Renal pelvis (tissue), 4 donors: Measurements from ENCODE around the gene UNK. TPM values are rescaled to one million over a fixed set of nuclear protein-coding genes. Genes with fewer than 3 reads are reported as not detected.

Experiments
- DNase-seq: peaks from one replicate; pipeline ENCODE4 v3.0.0-alpha.2; 2013
- polyA plus RNA-seq, 3 donors: library from polyadenylated mRNA; unstranded; fragments of 120-200 nt; gene quantifications; one replicate each; pipeline ENCODE4 v1.2.1, GENCODE V29; 2013; ENCODE audit not compliant: insufficient read length in 3 of 3

The UNK gene
- polyA plus RNA-seq, 3 donors: 42.3 to 55.1 (median 46.7) TPM

- no peak for DNase-seq
These were observed 34.5 kb downstream of the UNK start for GRCh38 chr17:75819116-75819515.

DNA sequence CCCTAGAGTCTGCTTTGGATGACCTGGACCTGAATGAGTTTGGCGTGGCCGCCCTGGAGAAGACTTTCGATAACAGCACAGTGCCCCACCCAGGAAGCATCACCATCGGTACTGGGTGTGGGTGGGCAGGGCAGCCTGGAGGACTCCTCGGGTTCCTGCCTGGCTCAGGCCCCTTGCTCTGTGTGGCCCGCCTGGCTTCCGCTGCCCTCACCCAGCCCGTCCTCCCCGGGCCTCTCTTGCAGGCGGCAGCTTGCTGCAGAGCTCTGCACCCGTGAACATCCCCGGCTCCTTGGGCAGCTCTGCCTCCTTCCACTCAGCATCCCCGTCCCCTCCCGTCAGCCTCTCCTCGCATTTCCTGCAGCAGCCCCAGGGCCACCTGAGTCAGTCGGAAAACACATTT, 35.1 kb downstream of the UNK start:
- DNase-seq: no peak

- DNase-seq: no peak
These were observed 35.8 kb downstream of the UNK start for GRCh38 chr17:75820094-75821080.

- no peak for DNase-seq
These were observed 36.9 kb downstream of the UNK start for GRCh38 chr17:75821552-75821951.

GRCh38 chr17:75822119-75822799, 37.7 kb downstream of the UNK start:
- DNase-seq: no peak

DNA sequence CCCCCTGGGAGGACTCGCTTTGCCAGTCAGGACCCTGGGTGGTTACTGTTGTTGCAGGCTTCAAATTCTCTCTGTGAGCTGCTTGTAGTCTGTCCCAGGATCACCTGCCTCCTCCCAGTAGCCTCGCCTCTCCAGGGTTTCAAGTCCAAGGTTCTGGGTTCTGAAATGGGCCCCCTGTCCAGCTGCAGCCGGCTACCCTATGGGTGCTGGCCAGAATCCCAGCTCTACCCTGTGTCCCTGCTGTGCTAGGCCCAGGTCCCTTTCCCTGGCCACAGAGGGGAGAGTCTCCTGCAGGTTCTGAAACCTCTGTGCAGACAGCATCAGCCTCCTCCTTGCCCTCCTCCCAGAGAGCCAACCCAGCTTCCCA, 38.2 kb downstream of the UNK start:
- DNase-seq: no peak

- DNase-seq: no peak
These were observed 38.8 kb downstream of the UNK start for GRCh38 chr17:75823257-75824041.

DNA sequence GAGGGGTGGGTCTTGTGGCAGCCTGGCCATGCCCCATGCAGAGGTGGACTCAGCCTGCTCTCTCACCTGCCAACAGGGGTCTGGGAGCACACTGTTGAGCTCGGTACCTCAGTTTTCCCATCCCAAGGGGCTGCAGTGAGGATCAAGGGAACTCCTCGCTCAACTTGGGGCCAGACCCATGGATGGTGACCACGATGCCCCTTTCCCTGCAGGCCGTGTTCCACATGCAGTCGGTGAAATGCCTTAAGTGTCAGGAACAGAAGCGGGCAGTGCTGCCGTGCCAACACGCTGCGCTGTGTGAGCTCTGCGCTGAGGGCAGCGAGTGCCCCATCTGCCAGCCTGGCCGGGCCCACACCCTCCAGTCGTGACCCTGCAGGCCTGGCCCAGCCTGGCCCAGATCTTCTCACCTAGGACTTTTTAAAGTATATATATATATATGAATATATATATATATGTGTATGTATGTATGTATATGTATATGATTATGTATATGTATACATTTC, 39.5 kb downstream of the UNK start:
- DNase-seq: no peak

GRCh38 chr17:75824666-75825065, 40.1 kb downstream of the UNK start:
- no peak for DNase-seq

GRCh38 chr17:75825149-75825552, 40.5 kb downstream of the UNK start:
- no peak for DNase-seq

DNA sequence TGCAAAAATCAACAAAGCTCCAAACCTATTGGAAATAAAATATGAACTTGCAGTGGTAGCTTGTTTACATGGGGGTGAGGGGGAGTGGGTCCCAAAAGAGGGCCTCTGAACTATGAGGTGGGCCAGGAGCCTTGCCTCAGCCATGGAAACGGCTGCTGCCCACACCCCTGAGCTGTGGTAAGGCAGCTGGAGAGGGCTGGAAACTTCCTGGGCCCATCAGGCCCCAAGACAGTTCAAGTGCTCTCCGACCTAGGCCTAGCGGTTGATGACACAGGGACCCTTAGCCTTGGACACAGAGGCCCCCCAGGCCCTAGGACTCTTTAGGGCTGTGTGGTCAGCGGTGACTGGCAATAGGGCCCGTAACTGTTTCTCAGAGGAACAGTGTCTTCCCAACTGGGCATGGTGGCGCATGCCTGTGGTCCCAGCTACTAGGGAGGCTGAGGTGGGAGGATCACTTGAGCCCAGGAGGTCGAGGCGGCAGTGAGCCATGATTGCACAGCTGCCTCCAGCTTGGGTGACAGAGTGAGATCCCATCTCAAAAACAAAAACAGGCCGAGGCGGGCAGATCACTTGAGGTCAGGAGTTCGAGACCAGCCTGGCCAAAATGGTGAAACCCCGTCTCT, 41.3 kb downstream of the UNK start:
- DNase-seq: no peak

DNA sequence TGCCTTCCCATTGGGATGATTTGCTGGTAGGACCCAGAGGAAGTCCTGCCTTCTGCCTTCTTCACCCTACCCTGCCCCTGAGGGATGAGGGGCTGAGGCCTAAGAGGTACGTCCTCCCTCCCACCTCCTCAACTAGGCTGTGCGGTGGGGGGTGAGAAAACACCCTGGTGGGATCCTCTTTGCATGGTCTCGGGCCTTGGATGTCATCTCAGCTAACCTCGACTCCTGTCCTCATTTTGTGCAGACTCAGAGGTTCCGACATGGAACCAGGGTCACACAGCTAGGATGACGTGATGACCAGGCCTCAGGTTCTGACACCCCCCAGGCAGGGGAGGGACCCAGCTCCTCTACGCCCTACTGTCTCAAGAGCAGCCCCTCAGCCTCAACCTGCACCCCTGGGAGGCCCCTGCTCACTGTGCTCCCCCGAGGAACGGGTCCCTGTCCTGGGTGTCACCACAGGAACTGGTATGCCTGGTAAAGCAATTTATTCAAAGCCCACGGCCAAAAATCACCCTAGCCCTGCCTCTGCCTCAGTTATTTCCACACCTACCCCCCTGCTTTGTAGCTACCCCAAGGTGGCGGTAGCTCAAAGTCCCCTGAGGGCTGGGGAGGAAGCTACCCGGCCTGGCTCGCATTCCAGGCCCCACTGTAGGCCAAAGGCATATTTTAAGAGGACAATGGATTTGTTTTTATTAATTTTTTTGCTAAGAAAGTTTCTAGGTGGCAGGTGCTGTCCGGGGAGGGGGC, 42.1 kb downstream of the UNK start:
- DNase-seq: no peak

GRCh38 chr17:75827308-75828075, 42.9 kb downstream of the UNK start:
- DNase-seq: peak; percentile 54

DNA sequence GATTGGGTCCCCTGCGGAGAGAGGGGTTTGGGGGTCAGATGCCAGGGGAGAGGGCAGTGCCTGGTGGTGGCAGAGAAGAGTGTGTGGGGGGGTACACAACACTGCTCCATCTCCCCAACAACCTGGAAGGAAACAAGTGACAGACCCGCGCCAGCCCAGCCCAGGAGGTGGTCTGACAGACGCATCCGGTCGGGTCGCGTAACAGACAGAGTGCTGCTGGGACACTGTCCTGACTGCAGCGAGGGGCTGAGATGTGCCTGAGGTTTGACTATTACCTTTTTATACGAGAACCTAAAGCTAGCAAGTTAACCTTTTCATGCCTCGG, 43.4 kb downstream of the UNK start:
- DNase-seq: no peak

GRCh38 chr17:75828741-75829140, 44.1 kb downstream of the UNK start:
- DNase-seq: no peak

- DNase-seq: no peak
These were observed 45.1 kb downstream of the UNK start for GRCh38 chr17:75829747-75830146.

DNA sequence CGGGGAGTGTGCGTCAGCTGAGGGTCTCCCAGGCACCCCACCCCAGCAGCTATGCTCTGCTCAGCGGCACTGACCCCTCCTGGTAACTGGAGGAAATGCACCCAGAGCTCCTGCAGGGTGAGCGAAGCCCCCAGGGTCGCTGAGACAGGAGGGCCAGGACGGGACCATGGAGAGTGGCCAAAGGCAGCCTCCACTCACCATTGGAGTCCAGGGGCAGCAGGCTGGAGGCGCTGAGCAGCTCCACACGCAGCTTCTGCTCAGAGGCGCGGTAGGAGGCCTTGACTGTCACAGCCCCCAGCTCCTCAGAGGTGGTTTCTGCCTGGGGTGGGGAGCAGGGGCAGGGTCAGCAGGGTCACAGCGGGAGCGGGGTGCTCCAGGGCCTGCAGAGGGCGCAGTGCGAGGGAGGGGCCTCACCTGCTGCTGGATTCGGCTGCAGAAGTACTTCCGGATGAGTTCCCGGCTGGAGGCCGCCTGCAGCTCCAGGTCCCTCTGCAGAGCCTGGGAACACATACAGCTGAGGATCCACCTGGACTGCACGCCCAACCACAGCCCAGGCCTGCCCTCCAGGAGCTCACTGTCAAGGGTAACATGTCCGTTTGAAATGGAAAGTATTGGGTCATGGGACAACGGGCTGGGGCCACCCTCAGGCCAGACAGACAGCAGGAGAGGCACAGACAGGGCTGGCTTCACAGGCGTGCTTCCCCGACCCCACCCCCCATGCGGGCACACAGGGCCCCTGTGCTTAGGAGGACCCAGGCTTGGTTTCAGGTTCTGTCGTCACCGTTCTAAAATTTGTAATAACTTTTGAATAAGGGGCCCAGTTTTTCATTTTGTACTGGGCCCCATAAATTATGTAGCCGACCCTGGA, 45.8 kb downstream of the UNK start:
- DNase-seq: no peak

DNA sequence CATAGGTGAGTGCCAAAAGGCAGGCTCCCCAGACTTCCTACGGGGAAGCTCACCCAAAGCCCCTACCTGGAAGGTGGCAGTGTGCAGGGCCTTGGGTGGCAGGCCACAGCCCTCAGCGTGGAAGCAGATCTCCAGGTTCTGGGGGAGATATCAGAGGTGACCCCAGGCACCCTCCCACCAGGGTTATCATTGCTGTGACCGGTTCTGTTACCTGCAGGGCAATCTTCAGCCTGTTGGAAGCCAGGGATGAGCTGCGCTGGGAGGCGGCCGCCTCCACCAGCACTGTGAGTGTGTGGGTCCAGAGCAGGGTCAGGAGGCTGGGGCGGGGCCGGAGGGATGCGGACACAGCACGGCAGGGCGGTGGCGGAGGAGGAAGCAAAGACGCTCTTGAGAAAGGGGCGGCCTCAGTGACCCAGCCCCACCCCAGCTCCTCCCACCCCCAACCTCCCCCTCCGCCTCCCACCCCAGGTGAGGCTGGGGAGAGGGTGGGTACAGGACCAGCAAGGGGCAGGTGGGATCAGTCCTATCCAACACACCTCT, 46.5 kb downstream of the UNK start:
- DNase-seq: no peak

DNA sequence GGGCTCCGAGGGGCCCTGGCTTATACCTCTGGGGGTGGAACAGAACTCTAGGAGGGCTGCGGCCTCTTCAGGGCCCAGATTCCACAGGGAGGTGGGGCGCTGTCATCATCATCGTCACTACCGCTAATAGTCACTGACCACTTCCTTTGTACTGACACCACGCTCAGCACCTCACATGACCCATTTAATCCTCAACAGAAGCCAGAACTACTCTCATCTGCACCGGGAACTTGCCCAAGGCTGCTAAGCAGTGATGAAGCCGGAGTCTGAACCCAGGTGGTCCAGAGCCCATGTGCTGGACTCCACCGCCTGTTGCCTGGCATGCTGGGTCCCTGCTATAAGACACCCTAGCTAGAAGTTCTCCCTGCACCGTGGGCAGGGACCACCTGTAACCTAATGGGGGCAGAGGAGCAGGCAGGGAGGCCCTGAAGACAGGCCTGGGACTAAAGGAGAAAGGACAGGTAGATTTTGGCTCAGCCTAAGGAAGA, 47.6 kb downstream of the UNK start:
- no peak for DNase-seq
